UCSD-AML1 (cell line): ENCODE results near the gene STX10.

ENCODE experiments used
- DNase-seq: peaks from one replicate; lab custom pipeline; 2025; ENCODE audit not compliant: unreplicated experiment; lab: John Stamatoyannopoulos, UW

The STX10 gene

DNA sequence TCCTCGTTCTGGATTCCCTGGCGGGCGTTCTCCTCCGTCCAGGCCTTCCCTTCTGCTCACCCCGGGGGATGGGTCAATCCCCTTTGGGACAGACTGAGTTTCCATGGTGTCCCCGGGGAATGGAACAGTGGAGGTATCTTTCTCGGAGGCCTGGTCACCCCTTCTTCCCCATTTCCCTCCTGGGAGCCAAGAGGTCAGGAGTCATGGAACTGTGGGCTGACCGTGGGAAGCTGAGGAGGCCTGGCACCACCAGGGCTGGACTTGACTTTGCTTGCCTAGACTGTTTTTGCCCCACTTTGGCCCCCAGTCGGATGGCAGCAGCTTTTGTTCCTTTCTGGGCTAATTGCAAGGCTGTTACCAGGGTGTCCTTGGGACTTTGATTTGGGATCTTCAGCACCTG lies 30.1 kb downstream of the STX10 start:
- no peak for DNase-seq

DNA sequence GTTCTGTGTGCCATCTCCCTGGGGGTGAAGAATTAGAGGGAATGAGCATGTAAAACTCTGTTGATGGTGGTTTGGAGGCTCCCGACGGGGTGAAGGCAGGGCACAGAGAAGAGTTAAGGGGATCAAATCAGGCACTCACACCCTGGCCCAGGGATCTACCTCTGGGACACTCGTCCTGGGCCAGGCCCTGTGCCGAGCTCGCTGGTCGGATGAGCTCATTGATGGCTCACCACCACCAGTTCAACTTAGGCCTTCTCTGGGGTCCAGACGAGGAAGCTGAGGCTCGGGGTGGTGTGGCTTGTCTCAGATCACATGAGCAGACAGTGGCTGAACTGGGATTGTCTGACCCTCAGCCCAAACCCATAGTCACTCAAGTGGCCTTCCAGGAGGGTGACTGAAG lies 30.5 kb downstream of the STX10 start:
- DNase-seq = no peak

DNA sequence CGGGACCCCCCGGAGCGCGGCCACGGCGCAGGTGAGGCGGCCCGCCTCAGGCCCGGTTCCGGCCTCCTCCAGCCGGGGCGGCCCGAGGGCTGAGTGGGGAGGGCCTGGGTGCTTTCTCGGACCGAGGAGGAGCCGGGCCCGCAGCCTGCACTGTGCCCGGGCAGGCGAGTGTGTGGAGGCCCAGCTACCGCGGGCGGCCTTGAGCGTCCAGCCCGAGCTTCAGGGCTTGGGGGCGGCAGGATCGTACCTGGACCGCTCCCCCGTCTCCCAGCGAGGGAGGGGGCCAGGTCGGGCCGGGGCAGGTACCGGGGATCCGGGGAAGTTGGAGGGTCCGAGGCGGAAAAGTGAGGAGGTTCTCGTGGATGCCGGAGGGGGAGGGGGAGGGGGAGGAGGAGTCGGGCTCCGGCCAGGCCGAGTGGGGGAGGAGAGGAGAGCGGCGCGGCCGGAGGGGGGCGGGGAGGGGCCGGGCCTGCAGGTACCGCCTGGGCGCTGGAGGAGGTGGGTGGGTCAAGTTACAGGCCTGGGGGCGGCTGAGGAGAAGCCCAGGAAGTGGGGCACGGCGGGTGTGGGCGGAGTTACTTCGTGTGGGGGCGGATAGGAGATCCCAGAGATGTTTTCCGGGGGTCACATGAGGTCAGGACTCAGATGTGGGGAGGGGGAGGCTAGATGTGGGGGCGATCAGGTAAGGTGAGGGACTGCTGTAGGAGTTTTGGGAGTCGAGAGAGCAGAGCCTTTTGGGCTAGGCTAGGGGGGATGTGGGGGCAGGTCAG lies 31.6 kb downstream of the STX10 start:
- peak; percentile 60 for DNase-seq

DNA sequence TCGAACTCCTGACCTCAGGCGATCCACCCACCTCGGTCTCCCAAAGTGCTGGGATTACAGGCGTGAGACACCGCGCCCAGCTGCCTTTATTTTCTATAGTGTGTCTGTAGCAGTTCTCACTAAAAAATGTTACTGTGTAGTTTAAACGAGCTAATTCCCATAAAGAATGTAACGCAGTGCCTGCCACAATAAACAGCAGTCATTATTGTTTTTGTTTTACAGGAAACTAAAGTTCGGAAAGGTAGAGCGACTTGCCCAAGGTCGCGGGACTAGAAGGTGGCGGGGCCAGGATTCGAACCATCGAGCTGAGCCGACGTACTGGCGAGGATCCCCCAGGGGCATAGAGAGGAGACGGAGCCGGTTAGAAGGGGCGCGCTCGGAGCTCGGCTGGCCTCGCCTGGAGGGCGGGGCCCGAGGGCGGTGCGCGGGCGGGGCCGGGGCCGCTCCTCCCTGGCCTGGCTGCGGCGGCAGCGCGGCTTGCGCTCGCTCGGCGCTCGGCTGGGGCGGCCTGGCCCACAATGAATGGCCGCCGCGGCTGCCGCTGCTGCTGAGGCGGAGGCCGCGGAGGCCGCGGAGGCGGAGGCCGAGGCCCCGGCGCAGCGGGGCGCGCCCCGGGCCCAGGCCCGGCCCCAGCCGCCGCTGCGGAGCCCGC lies 32.3 kb downstream of the STX10 start, which contains the start of gene NACC1:
NACC1 (plus strand) TSS at position 493 of the 652 bp plus-strand sequence. CDS start 16,944 bp downstream, outside the sequence.
- DNase-seq = peak; percentile 92

DNA sequence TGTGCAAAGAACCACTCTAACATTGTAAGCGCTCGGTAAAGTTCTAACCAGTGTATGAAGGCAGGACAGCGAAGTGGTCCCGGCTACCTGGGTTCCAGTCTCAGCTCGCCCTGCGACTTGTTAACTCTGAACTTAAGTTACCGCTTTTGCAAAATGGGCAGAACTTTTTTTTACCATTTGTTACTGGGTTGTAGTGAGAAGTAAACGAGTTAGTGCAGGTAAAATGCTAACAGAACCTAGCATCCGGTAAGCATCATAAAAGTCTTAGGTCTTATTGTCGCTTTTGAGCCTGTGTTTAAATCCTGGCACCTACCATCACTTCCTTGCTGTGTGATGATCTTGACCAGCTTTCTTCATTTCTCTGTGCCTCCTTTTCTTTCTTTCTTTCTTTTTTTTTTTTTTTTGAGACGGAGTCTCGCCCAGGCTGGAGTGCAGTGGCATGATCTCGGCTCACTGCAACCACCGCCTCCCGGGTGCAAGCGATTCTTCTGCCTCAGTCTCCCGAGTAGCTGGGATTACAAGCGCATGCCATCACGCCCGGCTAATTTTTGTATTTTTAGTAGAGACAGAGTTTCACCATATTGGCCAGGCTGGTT lies 32.9 kb downstream of the STX10 start:
- no peak for DNase-seq

DNA sequence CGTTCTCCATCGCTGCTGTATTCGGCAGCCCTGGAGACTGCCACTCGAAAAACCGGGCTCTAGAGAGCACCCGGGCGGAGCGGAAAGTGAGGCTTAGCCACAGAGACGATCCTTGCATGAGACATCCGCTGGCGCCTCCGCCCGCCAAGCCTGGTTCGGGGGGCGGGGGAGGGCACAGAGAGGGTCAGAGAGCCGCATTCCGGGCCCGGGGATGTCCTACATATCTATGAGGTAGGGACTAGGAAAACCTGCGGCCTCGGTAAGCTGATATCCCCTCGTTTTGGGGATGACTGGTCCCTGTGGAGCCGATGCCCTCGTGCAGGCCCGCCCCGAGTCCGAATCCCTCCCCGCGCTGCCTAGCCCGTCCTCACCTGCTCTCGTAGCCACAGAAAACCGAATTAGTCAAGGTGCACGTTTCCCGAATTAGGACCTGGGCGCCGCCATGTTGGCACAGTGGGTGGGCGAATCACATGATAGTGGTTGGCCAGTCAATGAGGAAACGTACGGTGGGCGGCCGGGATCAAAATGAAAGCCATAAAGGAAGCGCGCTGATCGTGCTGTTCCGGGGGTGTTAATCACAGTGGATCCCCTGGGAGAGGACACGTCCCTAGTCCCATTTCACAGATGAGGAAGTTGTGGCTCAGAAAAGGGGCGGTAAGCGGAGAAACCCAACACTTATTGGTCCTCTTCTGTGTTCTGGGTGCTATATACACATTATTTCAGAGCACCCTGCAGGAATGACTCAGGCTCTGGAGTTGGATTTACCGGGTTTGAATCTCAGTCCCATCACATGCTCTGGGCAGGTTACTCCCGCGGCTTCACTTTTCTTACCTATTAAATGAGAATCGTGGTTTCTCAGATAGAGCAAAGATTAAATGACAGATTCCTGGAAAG lies 33.6 kb downstream of the STX10 start, which contains the start of gene TRMT1:
TRMT1 (minus strand) TSS at position 459 of the 894 bp plus-strand sequence; CDS start at position 118, 341 bp downstream.
- DNase-seq = peak; percentile 87

DNA sequence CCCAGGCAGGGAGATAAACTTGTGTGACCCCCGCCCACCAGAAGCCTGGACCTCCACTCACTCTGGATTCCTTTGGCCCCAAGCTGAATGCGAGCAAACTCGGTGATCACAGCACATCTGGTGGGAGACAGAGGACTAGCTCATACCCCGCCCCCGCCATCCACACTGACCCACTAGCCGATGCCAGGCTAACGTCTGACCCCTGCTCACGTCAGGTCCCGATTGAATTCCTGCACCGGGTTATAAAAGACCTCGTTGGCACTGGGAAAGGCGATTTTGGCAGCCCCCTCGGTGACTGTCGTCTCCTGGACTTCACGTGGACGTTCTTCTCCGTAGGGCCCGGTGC lies 34.3 kb downstream of the STX10 start:
- no peak for DNase-seq

DNA sequence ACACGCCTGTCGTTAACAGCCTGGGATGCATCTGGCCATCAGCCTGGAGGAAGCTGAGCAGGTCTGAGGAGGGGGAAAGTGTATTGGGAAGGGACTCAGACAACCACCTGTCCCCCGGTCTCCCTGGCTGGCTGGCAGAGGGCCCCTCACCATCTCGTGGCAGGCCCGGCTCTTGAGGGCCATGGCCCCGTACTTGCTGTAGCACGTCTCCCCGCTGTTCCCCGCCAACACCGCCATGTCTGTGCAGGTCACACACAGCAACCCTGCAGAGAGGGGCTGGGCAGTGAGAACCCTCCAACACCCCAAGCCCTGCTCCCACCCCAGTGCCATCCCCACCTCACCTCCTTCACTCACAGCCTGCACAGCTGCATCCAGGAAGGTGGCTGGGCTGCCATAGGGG lies 37.6 kb downstream of the STX10 start:
- no peak for DNase-seq

DNA sequence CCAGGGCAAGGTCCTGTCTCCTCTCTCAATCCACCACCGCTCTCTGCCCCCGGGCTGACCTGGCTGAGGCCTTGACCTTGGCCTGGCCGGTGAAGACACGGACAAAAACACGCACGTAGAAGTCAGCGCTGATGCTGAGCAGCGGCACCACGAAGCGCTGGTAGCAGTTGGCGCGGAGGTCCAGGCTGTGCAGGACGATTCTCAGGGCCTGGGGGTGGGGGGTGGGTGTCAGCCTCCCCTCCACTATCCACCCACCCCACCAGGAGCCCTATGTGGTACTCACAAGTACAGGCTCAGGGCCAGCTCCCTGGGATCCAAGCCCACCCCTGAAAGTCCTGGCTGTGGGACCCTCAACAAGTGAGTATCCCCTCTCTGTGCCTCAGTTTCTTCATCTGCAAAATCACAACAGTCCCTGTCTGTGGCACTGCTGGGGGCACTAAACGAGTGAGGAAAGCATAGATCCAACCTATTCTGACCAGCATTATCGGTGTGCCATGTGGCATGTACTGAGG lies 40.0 kb downstream of the STX10 start:
- DNase-seq = no peak

DNA sequence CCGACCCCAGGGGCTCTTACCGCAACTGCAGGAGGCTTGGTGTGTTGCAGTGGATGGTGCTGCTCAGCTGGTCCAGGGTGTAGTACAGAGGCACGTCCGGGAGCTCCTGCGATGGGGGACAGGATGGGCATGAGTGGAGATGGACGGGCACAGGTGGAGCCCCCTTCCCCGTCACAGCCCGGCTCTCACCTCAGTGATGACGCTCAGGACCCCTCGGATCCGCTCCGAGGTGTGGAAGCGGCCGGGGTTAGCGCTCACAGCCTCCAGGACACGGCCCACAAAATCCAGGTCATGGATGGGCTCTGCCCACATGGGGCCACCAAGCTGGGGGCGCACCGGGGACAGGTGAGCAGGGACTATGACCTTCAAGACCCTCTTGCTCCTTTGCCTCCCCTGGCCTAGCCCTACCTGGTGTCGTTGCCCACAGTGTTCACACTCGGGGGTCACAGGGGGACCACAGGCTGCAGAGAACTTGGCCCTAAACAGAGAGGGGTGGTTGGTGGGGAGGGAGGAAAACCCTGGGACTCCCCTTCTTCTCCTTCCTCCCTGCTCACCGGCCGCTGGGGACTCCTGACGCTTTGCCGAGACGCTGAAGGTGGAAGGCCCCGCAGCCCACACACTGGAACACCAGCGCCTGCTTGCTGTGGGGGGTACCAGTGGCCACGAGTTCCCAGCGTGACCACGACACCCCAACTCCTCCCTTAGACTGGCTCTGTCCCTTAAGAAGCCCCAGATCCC lies 40.6 kb downstream of the STX10 start:
- no peak for DNase-seq

DNA sequence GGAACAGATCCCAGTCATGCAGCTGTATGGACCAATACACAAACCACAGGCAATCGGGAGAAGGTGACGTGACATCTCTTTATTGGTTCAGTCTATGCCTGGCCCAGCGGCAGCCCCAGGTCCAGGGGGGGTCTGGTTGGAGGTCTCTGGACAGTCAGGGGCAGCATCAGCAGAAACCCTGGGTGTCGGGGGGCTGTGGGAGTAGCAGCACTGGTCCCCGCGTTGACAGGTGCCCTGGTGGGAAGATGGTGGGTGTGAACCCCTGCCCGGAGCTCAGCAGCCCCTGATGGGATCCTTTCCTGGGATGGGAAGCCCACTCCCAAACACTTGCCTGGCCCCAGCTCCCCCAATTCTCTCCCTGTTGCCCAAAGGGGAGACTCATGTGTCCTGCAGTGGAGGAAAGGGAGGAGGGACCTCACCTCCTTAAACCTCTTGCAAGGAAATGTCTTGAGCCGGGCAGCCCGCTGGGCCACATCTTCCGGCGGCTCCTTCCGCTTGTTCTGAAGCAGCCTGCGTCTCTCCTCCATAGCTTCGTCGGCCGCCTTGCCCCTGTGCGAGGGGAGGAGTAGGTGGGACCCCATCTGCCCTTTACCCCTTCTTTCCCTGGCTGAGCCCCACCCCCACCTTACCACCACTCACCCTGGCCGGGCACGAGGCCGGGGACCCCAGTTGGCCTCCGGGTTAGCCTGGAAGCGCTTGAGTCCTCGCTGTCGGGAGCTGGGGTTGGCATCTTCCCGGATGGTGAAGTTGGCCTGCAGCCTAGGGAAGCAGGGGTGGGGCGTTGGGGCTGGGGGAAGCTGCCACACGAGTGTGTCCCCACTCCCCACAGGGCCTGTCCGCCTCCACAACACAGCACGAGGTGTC lies 45.1 kb downstream of the STX10 start:
- DNase-seq = peak; percentile 72

DNA sequence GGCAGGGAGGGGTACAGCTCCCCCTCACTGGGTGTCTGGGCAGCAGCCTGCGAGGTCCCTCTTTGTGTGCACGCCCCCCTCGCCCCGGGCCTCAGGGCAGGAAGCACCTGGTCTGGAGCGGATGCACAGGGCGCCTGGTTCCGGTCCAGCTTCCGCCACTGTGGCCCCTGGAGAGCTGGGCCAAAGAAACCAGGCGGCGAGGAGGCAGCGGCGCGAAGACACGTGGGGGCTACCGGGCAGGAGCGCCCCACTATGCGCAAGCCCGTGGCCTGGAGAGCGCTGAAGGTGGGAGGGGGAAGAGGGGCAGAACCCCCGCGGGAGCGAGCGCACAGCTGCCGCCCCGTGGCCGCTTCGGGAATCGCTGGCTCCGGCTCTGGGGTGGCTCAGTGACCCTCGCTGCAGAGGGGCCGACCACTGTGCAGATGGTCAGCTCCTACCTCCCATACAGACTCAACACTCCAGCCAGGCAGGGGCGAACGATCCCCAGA lies 45.8 kb downstream of the STX10 start:
- peak; percentile 98 for DNase-seq

DNA sequence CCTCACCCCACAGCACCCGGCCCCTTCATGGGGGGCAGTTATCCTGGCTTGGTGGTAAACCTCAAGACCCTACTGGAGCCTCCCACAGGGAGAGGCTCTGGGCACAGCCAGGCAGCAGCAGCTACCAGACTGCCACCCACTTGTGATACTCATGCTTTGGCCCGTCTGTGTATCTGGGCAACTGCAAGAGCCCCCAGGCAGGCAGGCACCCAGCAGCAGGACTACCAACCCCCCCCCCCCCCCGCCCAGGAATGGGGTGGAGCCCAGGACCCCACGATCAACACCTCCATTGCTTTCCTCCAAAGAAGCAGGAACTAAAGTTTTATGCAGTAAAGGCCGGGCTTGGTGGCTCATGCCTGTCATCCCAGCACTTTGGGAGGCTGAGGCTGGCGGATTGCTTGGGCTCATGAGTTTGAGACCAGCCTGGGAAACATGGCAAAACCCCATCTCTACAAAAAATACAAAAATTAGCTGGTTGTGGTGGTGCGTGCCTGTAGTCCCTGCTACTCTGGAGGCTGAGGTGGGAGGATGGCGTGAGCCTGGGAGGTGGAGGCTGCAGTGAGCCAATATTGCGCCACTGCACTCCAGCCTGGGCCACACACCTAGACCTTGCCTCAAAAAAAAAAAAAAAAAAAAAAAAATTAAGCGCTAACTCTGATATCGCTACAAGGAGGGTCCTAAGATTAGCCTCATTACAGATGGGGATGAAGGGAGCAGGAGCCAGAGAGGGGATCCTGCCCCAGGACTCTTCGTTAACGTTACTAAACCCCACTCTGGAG lies 46.4 kb downstream of the STX10 start:
- peak; percentile 78 for DNase-seq

DNA sequence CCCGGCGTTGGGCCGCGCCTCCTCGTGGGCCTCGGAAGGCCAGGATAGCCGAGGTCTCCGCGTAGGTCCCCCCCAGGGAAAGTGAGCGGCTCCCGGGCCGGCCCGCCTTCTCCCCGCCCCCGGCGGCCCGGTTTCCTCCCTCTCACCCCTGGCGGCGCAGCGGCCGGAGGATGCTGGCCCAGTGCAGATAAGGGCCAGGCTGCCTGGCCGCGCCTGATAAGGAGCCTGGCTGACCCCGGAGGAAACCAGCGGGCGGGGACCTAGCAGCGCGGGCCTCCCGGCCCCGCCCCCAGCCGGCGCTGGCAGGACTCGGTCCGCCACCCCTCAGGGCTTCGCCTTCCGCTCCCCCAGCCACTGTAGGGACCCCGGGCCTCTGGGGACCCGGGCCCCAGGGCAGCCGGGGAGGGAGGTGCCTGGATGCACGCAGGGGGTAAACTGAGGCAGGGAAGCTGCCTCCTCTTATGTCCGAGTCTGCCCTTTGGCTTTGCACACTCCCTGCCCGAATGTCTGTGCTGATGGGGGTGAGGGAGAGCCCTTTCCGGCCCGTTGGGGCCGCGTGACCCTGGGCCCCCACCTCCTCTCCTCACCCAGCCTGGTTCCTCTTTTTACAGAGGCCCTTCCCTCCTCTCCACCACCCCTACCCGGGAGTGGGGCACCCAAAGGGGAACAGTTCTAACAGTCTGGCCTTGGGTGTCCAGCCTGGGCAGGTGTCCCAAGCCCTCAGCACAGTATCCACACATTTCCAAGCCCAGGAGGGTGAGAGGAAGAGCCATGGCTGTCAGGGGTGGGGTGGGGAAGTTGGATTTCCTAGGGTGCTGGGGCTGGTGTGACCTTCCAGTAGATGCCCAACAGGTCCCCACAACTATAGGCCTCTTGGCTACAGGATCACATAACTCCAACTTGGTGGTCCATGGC lies 47.3 kb downstream of the STX10 start, which contains the start of gene LYL1:
LYL1 (minus strand) TSS at position 193 of the 915 bp plus-strand sequence. CDS start 1,687 bp downstream, outside the sequence.
- DNase-seq = peak; percentile 98

DNA sequence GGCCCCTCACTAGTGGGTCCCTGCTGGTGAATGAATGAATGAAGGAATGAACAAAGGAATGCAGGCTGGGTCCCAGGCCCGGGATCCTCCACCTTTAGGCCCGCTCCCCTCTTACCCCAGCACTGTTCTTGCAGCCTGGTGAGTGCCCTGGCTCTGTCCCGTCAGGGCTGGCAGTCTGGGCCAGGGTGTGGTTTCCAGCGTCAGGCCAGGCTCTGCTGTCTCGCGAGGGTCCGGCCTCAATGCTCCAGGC lies 47.8 kb downstream of the STX10 start:
- DNase-seq = no peak

DNA sequence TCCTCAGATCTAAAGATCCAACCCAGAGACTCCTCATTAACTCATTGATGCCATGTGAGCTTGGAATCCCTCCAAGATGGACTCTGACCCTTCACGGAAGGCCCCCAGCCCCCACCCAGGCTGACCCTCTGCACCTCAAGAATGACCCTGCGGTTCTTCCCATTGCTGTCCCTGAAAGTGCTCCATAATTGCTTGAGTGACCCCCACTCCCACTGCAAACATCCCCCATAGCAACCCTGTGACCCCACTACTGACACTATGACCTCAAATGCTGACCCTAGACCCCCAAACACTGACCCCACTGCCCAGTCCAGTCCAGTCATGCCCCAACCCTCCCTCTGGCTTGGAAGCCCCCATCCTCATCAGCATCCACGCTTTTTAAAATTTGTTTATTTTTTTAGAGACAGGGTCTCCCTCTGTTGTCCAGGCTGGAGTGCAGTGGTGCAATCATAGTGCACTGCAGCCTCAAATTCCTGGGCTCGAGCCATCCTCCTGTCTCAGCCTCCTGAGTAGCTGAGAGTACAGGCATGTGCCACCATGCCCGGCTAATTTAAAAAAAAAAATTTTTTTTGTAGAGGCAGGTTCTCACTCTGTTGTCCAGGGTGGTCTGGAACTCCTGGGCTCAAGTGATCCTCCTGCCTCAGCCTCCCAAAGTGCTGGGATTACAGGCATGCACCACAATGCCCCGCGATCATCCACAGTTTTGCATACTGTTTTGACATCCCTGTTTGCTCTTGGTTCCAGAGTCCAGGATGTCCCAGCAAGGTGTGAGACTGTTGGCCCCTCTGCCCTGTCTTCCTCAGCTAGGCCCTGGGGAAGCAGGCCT lies 48.4 kb downstream of the STX10 start:
- no peak for DNase-seq
